ENCODE measurements around the gene KHDRBS1.

The KHDRBS1 gene, protein sequence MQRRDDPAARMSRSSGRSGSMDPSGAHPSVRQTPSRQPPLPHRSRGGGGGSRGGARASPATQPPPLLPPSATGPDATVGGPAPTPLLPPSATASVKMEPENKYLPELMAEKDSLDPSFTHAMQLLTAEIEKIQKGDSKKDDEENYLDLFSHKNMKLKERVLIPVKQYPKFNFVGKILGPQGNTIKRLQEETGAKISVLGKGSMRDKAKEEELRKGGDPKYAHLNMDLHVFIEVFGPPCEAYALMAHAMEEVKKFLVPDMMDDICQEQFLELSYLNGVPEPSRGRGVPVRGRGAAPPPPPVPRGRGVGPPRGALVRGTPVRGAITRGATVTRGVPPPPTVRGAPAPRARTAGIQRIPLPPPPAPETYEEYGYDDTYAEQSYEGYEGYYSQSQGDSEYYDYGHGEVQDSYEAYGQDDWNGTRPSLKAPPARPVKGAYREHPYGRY

DNA sequence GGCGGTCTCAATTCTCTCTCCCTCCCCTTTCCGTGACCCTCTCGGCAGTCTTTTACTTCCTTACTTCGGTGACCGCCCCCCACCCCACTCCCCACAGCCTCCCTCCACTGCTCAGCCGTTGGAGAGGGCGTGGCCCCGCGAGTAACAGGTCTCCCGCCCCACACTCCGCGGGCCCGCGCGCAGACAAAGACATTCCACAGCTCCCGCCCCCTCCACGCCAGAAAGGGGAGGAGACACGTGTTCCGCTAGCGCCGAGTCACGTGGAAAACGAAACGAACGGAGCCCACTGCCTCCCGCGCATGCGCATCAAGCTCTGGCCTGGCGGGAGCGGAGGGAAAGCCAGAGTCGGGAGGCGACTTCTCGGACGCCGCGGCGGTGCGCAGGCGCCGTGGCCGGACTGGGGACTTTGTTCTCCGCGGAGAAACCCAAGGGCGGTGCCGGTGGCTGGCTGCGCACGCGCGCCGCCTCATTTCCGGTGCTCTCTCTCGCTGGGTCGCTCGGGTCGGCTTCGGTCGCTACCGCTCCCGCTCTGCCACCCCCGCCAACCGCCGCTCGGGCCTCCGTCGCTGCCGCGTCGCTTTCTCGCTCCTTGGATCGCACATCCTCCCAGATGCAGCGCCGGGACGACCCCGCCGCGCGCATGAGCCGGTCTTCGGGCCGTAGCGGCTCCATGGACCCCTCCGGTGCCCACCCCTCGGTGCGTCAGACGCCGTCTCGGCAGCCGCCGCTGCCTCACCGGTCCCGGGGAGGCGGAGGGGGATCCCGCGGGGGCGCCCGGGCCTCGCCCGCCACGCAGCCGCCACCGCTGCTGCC is at the start of gene KHDRBS1:
Gene KHDRBS1 (plus strand): TSS at position 483 of the 813 bp plus-strand sequence. CDS start 128 bp downstream, at position 611.
- Histone ChIP-seq H3K27ac (peak within 1 kb of the TSS; percentile 89), H3K36me3 (replicated peaks) (no peaks in the 10 kb centered on the region), H3K4me3 (ENCODE audit: low read depth, low read length) (peak within 1 kb of the TSS; percentile 98), H3K27me3 (replicated peaks) (no peaks in the 10 kb centered on the region)
- TF ChIP-seq, protein P1, sequence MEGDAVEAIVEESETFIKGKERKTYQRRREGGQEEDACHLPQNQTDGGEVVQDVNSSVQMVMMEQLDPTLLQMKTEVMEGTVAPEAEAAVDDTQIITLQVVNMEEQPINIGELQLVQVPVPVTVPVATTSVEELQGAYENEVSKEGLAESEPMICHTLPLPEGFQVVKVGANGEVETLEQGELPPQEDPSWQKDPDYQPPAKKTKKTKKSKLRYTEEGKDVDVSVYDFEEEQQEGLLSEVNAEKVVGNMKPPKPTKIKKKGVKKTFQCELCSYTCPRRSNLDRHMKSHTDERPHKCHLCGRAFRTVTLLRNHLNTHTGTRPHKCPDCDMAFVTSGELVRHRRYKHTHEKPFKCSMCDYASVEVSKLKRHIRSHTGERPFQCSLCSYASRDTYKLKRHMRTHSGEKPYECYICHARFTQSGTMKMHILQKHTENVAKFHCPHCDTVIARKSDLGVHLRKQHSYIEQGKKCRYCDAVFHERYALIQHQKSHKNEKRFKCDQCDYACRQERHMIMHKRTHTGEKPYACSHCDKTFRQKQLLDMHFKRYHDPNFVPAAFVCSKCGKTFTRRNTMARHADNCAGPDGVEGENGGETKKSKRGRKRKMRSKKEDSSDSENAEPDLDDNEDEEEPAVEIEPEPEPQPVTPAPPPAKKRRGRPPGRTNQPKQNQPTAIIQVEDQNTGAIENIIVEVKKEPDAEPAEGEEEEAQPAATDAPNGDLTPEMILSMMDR (IDR thresholded peaks at IDR 0.05; ENCODE audit: low read depth, low read length, missing control alignments) = no peak
- peak; percentile 97 for DNase-seq
- in situ Hi-C loops (cut with HindIII; ENCODE audit: low pct_ligation_motif_present, low sequenced_read_pairs) = no loop called here

DNA sequence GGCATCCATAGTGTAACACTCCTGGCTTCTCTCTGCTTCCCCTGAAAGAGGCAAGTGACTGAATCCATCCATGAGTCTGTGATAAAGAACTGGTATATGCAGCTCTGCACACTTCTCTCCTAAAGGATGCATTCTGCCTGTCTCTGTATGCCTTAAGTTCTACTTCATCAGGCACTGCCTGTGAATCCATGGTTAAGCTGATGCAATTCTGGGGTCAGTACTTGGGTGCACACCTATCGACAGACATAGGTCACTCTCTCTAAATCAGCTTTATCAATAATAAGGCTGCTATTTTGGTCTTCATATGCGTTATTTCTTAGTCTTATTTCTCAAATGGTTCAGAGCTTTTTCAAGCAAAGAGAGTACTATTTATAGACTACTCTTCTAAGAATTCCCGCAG is 42.8 kb upstream of the KHDRBS1 start:
- no peaks in the 10 kb centered on the region for H3K36me3 ChIP-seq (replicated peaks)
- TF ChIP-seq, protein P1 (IDR thresholded peaks at IDR 0.05; ENCODE audit: low read depth, low read length, missing control alignments) = no peak
- in situ Hi-C loops (cut with HindIII; ENCODE audit: low pct_ligation_motif_present, low sequenced_read_pairs) = no loop called here
- no peak overlapping the region for H3K4me3 ChIP-seq (ENCODE audit: low read depth, low read length)
- H3K27me3 ChIP-seq (replicated peaks) = no peaks in the 10 kb centered on the region
- H3K27ac ChIP-seq = no peak overlapping the region
- no peak for DNase-seq

DNA sequence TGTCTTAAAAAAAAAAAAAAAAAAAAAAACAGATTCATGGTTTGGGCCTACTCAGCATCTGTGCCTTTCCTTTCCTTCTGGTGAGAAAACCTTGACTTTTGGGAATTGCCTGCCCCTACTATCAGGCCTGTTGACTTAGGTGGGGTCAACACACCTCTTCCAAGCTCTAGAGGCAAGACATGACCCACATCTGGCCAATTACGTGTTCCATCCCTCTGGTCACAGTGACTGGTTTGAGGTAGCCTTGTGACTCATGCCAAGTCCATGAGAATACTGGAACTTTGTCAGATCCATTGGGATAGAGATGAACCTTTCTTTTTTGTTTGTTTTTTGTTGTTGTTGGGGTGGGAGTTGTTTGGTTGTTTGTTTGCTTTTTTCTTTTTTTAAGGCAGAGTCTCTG is 37.3 kb upstream of the KHDRBS1 start:
- no peak overlapping the region for H3K4me3 ChIP-seq (ENCODE audit: low read depth, low read length)

DNA sequence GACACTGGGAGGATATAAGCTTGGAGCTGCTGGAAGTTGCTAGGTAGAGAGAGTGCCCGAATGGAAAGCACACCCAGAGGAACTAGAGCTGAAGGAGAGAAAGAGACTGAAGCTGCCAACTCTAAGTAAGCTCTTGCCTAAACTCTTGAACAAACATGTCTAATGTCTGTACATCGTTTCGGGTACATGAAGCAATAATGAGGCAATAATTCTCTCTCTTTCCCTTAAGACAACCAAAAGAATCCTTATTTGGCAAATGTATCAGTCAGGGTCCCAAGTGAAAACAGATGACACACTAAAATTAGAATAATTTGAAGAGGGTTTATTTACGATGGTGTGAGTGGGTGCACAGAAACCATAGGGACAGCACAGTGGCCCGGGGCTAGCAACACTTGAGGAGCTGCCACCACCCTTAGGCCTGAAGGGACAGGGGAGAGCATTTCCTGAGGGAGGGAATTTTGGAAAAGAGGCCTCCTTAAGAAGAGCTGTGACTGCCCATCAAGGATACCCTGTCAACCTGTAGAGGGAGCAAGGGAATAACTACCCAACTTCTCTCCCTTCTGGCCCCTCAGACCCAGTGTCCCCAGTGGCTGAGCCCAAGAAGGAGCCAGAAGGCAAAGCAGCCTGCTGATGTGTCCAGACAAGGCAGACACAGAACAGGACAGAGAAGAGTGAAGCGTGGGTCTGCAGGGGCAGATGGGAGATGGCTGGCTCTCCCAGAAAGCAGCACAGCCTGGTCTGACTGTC is 36.1 kb upstream of the KHDRBS1 start:
- Histone ChIP-seq H3K27ac (no peak overlapping the region), H3K36me3 (replicated peaks) (no peaks in the 10 kb centered on the region), H3K4me3 (ENCODE audit: low read depth, low read length) (no peak overlapping the region), H3K27me3 (replicated peaks) (no peaks in the 10 kb centered on the region)
- in situ Hi-C loops (cut with HindIII; ENCODE audit: low pct_ligation_motif_present, low sequenced_read_pairs) = no loop called here
- TF ChIP-seq, protein P1 (IDR thresholded peaks at IDR 0.05; ENCODE audit: low read depth, low read length, missing control alignments) = peak; percentile 62
- DNase-seq = peak; percentile 6

More for the DNA sequence above, 37.3 kb upstream of the KHDRBS1 start:
- Histone ChIP-seq H3K27ac (no peak overlapping the region), H3K36me3 (replicated peaks) (no peaks in the 10 kb centered on the region), H3K27me3 (replicated peaks) (no peaks in the 10 kb centered on the region)
- in situ Hi-C loops (cut with HindIII; ENCODE audit: low pct_ligation_motif_present, low sequenced_read_pairs) = no loop called here
- DNase-seq = no peak
- TF ChIP-seq, protein P1 (IDR thresholded peaks at IDR 0.05; ENCODE audit: low read depth, low read length, missing control alignments) = no peak

DNA sequence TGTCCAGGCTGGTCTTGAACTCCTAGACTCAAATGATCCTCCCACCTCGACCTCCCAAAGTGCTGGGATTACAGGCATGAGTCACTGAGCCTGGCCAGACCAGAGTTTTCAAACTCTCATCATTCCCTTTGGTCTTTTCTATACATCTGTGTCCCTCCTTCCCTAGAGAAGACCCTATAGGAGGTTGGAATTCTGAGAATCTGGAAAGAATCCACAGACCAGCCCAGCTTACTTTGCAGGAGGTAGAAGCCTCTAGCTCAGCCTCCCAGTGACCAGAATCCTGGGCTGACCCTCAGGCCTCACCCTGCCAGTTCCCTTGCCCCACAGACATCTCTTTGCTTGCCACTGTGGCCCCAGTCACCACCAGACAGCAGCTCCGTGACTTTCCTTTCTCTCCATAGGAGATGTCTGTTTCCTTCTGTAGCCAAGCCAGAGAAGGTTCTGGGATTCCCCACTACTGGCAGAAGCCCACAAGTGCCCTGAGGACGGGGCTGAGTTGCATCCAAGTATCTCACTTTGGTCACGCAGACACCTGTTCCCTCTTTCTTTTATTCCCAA is 34.7 kb upstream of the KHDRBS1 start:
- in situ Hi-C loops (cut with HindIII; ENCODE audit: low pct_ligation_motif_present, low sequenced_read_pairs) = no loop called here
- DNase-seq = no peak
- Histone ChIP-seq H3K27me3 (replicated peaks) (no peaks in the 10 kb centered on the region), H3K4me3 (ENCODE audit: low read depth, low read length) (no peak overlapping the region), H3K36me3 (replicated peaks) (no peaks in the 10 kb centered on the region), H3K27ac (no peak overlapping the region)
- TF ChIP-seq, protein P1 (IDR thresholded peaks at IDR 0.05; ENCODE audit: low read depth, low read length, missing control alignments) = no peak
